GM11168 (cell line): ENCODE results near the gene ELP5.
"Not testable (repeated sequence)": the region's sequence is repeated elsewhere in the genome, so short reads cannot be mapped to it uniquely, and the experiment has no call there.

ENCODE experiments used
- in situ Hi-C: fragments of 300-500 bp; cut with MboI; formaldehyde crosslinking; loops from one replicate; pipeline ENCODE4 v1.12.0; 2022; ENCODE audit warnings: low sequenced_read_pairs; ENCODE audit not compliant: unreplicated experiment

Gene ELP5

GRCh38 chr17:7234083-7234951, 17.7 kb upstream of the ELP5 start, which contains the start of gene DVL2:
Gene DVL2, minus strand, starts transcription at chr17:7234517. Its CDS starts 255 bp downstream, at chr17:7234262.
- in situ Hi-C loops: no loop called here

- in situ Hi-C loops: no loop called here
Measured at GRCh38 chr17:7235693-7236665, 16.0 kb upstream of the ELP5 start.

- in situ Hi-C loops: no loop called here
Measured at GRCh38 chr17:7236808-7237207, 15.2 kb upstream of the ELP5 start.

- in situ Hi-C loops: no loop called here
Measured at GRCh38 chr17:7237266-7237760, 14.7 kb upstream of the ELP5 start.

GRCh38 chr17:7237761-7238419, 14.1 kb upstream of the ELP5 start:
- in situ Hi-C loops: no loop called here

GRCh38 chr17:7238420-7239090, 13.5 kb upstream of the ELP5 start:
- in situ Hi-C loops: no loop called here

GRCh38 chr17:7239091-7240027, 12.7 kb upstream of the ELP5 start, which contains the start of gene PHF23:
Gene PHF23, minus strand, starts transcription at chr17:7239457. Its CDS starts 178 bp downstream, at chr17:7239279.
- in situ Hi-C loops: no loop called here

- in situ Hi-C loops: no loop called here
Measured at GRCh38 chr17:7240375-7240774, 11.6 kb upstream of the ELP5 start.

GRCh38 chr17:7241090-7241733, 10.8 kb upstream of the ELP5 start:
- in situ Hi-C loops: no loop called here

GRCh38 chr17:7241783-7242716, 10.0 kb upstream of the ELP5 start, which contains the start of gene GABARAP:
Gene GABARAP, minus strand, starts transcription at chr17:7242449. Its CDS starts 119 bp downstream, at chr17:7242330.
- in situ Hi-C loops: no loop called here

- in situ Hi-C loops: no loop called here
Measured at GRCh38 chr17:7242717-7243452, 9.1 kb upstream of the ELP5 start.

- in situ Hi-C loops: no loop called here
Measured at GRCh38 chr17:7243453-7243729, 8.6 kb upstream of the ELP5 start.

- in situ Hi-C loops: not testable (repeated sequence)
Measured at GRCh38 chr17:7243838-7244237, 8.2 kb upstream of the ELP5 start.

- in situ Hi-C loops: no loop called here
Measured at GRCh38 chr17:7246779-7247178, 5.2 kb upstream of the ELP5 start.

GRCh38 chr17:7248796-7249195, 3.2 kb upstream of the ELP5 start:
- in situ Hi-C loops: no loop called here

GRCh38 chr17:7249214-7249613, 2.8 kb upstream of the ELP5 start:
- in situ Hi-C loops: no loop called here
